Testis (tissue), 3 donors: ENCODE measurements around the gene MLYCD. TPM values are rescaled to one million over a fixed set of nuclear protein-coding genes. Genes with fewer than 3 reads are reported as not detected.

Source experiments
- DNase-seq: peaks from one replicate; pipeline ENCODE4 v3.0.0-alpha.2; 2019
- H3K27ac ChIP-seq, 2 donors: fragments of 200-600 bp; sonication (generic); one replicate each; pipeline ENCODE4 v1.5.1; 2019
- H3K27me3 ChIP-seq: fragments of 200-600 bp; sonication (generic); one replicate; pipeline ENCODE4 v1.5.1; 2019
- H3K36me3 ChIP-seq: fragments of 200-600 bp; sonication (generic); one replicate; pipeline ENCODE4 v1.5.1; 2017; ENCODE audit warnings: low read depth; ENCODE audit errors: missing control alignments
- H3K4me1 ChIP-seq: fragments of 200-600 bp; sonication (generic); one replicate; pipeline ENCODE4 v1.5.1; 2019
- H3K4me3 ChIP-seq, 2 donors: fragments of 200-600 bp; sonication (generic); one replicate each; pipeline ENCODE4 v1.5.1; 2017 to 2019
- H3K9me3 ChIP-seq: fragments of 200-600 bp; sonication (generic); one replicate; pipeline ENCODE4 v1.5.1; 2017
- CTCF ChIP-seq, 3 experiments: fragments of 450-650 bp in 2 of 3; fragments of 200-600 bp in 1 of 3; sonication (generic) in 1 of 3; IDR thresholded peaks; one replicate each; pipeline ENCODE4 v1.5.1; 2016 to 2019; ENCODE audit warnings: antibody characterized with exemption in 3 of 3, mild to moderate bottlenecking in 2 of 3, moderate library complexity in 1 of 3
- POLR2A ChIP-seq: fragments of 450-650 bp; IDR thresholded peaks from one replicate; pipeline ENCODE4 v1.6.1; 2017; ENCODE audit warnings: antibody characterized with exemption, mild to moderate bottlenecking, moderate library complexity
- WGBS, 2 donors: methylation state at CpG; one replicate each; pipeline ENCODE4 v1.1.5; 2018; 5-methylcytosine and 5-hydroxymethylcytosine counted together
- intact Hi-C: fragments of 100-400 bp; cut with DNase I; formaldehyde crosslinking; loops from one replicate; pipeline ENCODE4 v1.15.1; 2023; ENCODE audit warnings: low total_unique reads
- polyA plus RNA-seq: library from polyadenylated mRNA; stranded (reverse); fragments of 350-450 nt; fragmentation: Illumina TruSeq; extraction: RNeasy Lipid Tissue Mini Kit (QIAGEN cat#74804); gene quantifications from one replicate; pipeline ENCODE4 v1.2.3, GENCODE V29; 2014; ENCODE audit warnings: low read depth, low replicate concordance; ENCODE audit not compliant: insufficient read depth
- total RNA-seq, 2 donors: library from RNA; depleted of rRNA; stranded (reverse); fragments of >200 nt; gene quantifications; one replicate each; pipeline ENCODE4 v1.2.3, GENCODE V29; 2016

MLYCD gene
- total and polyA plus RNA-seq, 3 donors from 2014 or later: 4.5 to 22.1 (median 15.1) TPM

GRCh38 chr16:83852774-83853173, 46.1 kb upstream of the MLYCD start:
- Histone ChIP-seq H3K27me3 (no peaks in the 10 kb centered on the region), H3K27ac (no peak overlapping the region), H3K4me1 (no peaks in the 10 kb centered on the region), H3K4me3 (no peak overlapping the region), H3K9me3 (no peaks in the 10 kb centered on the region), H3K36me3 (no peaks in the 10 kb centered on the region)
- no peak for TF ChIP-seq POLR2A
- no peak for TF ChIP-seq CTCF (IDR thresholded peaks at IDR 0.05)
- DNase-seq: no peak
- intact Hi-C loops: no loop called here
- WGBS, 2 donors: 80 to 86% methylated on average over 11 of the region's 11 CpGs

DNA sequence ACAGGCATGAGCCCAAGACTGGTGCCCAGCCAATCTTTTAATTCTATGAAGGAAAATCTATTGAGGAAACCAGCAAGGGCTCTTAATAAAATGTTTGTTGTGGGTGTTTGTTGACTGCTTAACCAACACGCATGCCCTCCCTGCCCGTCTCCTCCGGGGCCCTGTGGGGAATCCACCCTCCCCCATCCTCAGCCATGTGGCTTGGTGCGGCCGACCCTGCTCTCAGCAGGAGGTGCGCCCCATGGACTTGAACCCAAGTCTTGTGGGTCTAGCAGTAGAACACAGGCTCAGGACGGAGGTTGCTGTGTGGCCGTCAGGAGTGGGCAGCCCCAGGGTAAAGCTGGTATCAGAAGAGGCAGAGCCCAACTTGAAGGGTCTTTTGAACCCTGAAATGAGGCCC, 45.1 kb upstream of the MLYCD start:
- Histone ChIP-seq H3K4me1 (no peaks in the 10 kb centered on the region), H3K4me3 (no peak overlapping the region), H3K27me3 (no peaks in the 10 kb centered on the region), H3K36me3 (no peaks in the 10 kb centered on the region), H3K27ac (no peak overlapping the region), H3K9me3 (no peaks in the 10 kb centered on the region)
- intact Hi-C loops: no loop called here
- DNase-seq: no peak
- WGBS, 2 donors: 97 to 98% methylated on average over 6 to 8 of the region's 8 CpGs
- TF ChIP-seq POLR2A: no peak
- no peak for TF ChIP-seq CTCF (IDR thresholded peaks at IDR 0.05)

DNA sequence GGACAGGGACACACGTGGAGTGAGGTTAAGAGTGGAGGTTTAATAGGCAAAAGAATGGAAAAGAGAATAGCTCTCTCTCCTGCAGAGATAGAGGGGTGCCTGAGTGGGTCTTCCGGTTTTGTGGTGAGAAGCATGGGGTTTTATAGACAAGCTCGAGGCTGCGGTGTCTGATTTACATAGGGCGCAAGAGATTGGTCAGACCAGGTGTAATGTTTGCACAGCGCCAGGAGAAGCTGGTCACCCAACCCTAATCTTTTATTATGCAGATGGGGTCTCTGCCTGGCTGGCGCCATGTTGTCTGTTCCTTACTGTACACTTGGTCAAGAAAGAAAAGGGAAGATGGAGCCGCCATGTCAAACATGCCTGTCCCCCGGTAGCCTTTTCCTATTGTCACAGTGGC, 44.5 kb upstream of the MLYCD start:
- 75 to 86% methylated on average over 9 of the region's 9 CpGs for WGBS, 2 donors

DNA sequence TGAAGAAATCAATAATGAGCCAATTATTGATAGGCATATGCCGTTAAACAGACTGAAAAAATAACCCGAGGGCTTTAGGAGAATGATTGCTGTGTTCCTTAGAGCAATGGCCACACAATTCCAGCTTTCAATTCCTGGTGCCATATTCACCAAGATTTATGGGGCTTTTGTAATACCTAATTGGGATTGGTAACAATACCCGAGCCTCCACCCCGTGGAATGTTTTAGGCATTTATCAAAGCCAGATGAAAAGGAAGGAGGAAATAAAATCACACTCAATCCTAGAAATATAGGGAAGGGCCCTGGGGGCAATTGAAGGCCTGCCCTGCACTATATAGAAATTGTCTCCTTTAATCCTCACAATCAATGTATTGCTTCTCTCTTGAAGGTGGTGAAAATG, 42.1 kb upstream of the MLYCD start:
- DNase-seq: no peak
- H3K4me1 ChIP-seq: no peaks in the 10 kb centered on the region
- H3K27me3 ChIP-seq: no peaks in the 10 kb centered on the region
- no peak overlapping the region for H3K27ac ChIP-seq
- intact Hi-C loops: no loop called here
- 82 to 88% methylated on average over 4 of the region's 4 CpGs for WGBS, 2 donors
- H3K4me3 ChIP-seq: no peak overlapping the region
- no peaks in the 10 kb centered on the region for H3K9me3 ChIP-seq
- TF ChIP-seq CTCF (IDR thresholded peaks at IDR 0.05): no peak
- no peak for TF ChIP-seq POLR2A
- H3K36me3 ChIP-seq: no peaks in the 10 kb centered on the region

More for the DNA sequence above, 44.5 kb upstream of the MLYCD start:
- DNase-seq: no peak
- no peak overlapping the region for H3K27ac ChIP-seq
- no peaks in the 10 kb centered on the region for H3K27me3 ChIP-seq
- H3K36me3 ChIP-seq: no peaks in the 10 kb centered on the region
- H3K4me3 ChIP-seq: no peak overlapping the region
- TF ChIP-seq POLR2A (no peak), CTCF (IDR thresholded peaks at IDR 0.05) (no peak)
- intact Hi-C loops: no loop called here
- no peaks in the 10 kb centered on the region for H3K4me1 ChIP-seq
- no peaks in the 10 kb centered on the region for H3K9me3 ChIP-seq

DNA sequence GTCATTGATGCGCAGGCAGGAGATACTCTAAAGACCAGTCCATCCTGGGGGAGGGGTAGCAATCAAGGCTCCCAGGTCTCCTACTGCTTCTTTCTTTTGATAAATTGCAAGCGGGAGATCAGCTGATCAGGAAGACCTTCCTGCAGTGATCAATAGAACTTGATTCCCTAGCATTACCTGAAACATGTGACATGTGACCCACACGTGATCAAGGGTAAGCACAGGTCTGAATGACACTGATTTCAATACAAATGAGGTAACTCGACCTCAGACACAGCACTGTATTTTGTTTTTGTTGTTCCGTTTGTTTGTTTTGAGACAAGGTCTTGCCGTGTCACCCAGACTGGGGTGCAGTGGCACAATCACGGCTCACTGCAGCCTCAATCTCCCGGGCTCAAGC, 39.6 kb upstream of the MLYCD start:
- no peaks in the 10 kb centered on the region for H3K36me3 ChIP-seq
- H3K27me3 ChIP-seq: no peaks in the 10 kb centered on the region
- intact Hi-C loops: no loop called here
- H3K4me3 ChIP-seq: no peak overlapping the region
- no peak for TF ChIP-seq CTCF (IDR thresholded peaks at IDR 0.05)
- TF ChIP-seq POLR2A: no peak
- no peak overlapping the region for H3K27ac ChIP-seq
- no peak for DNase-seq
- 81 to 85% methylated on average over 8 of the region's 8 CpGs for WGBS, 2 donors
- no peaks in the 10 kb centered on the region for H3K9me3 ChIP-seq
- H3K4me1 ChIP-seq: no peaks in the 10 kb centered on the region
